K562 (cell line): ENCODE results near the gene PRSS53. TPM values are rescaled to one million over a fixed set of nuclear protein-coding genes. Genes with fewer than 3 reads are reported as not detected.

Experiments used
- GABPB2 ChIP-seq: fragments of 250-450 bp; sonication (Bioruptor Pico); conservative IDR thresholded peaks from 2 replicates; pipeline ENCODE4 v1.5.1; 2021; ENCODE audit warnings: mild to moderate bottlenecking
- HMGN3 ChIP-seq: IDR thresholded peaks from 2 replicates; pipeline ENCODE4 v1.6.1; 2011; ENCODE audit warnings: borderline replicate concordance, low read depth, mild to moderate bottlenecking, mixed read lengths, low read length; ENCODE audit not compliant: insufficient read length; ENCODE audit errors: extremely low read depth
- NONO ChIP-seq, 2 experiments: fragments of 200-400 bp in 1 of 2; fragments of 450-650 bp in 1 of 2; formaldehyde crosslinking in 1 of 2; IDR thresholded peaks; 2 replicates each; pipeline ENCODE4 v1.6.1; 2017; ENCODE audit warnings: low read depth in 2 of 2, mild to moderate bottlenecking in 2 of 2, moderate library complexity in 2 of 2, low read length in 1 of 2
- POLR2A ChIP-seq: fragments of 450-650 bp; conservative IDR thresholded peaks from 2 replicates; pipeline ENCODE4 v1.6.1; 2016
- REST ChIP-seq, 2 experiments: fragments of 450-650 bp; formaldehyde crosslinking in 1 of 2; IDR thresholded peaks; 2 replicates each; pipeline versions ENCODE4 v1.4.0 to v1.6.1; 2014 to 2020; ENCODE audit warnings: mild to moderate bottlenecking in 2 of 2, borderline replicate concordance in 1 of 2, low read depth in 1 of 2
- SMARCC2 ChIP-seq: fragments of 450-650 bp; IDR thresholded peaks from 2 replicates; pipeline ENCODE4 v1.6.1; 2017; ENCODE audit warnings: antibody characterized with exemption, moderate library complexity, mild to moderate bottlenecking, low read depth
- ZNF444 ChIP-seq: fragments of 250-450 bp; sonication (Bioruptor Pico); IDR thresholded peaks from 2 replicates; pipeline ENCODE4 v1.4.0; 2020; ENCODE audit warnings: mild to moderate bottlenecking, moderate library complexity
- ZNF717 ChIP-seq: fragments of 250-450 bp; sonication (Bioruptor Pico); IDR thresholded peaks from 2 replicates; pipeline ENCODE4 v1.5.0; 2021
- polyA plus RNA-seq, 8 experiments: library from polyadenylated mRNA; depleted of rRNA in 4 of 8; stranded (reverse) in 5 of 8; unstranded in 3 of 8; fragments of >200 nt; fragmentation: Nextera tagmentation in 2 of 8; fragmentation: Illumina TruSeq in 1 of 8; extraction: Ambion mirVana in 2 of 8; extraction: Trizol in 1 of 8; gene quantifications; 2 replicates each; pipeline versions ENCODE4 v1.2.1 to v1.2.3, GENCODE V29; 2011 to 2014; ENCODE audit warnings: inconsistent platforms in 1 of 8, missing spikeins in 1 of 8
- total RNA-seq, 7 experiments: library from RNA; depleted of rRNA in 6 of 7; stranded (reverse); fragments of >200 nt in 6 of 7; fragmentation: Illumina TruSeq in 2 of 7; extraction: Trizol in 2 of 7; gene quantifications; 2 replicates each; pipeline versions ENCODE4 v1.2.1 to v1.2.3, GENCODE V29; 2011 to 2021; ENCODE audit warnings: low replicate concordance in 1 of 7
- TF ChIP-seq, protein P1 (sequence below), 2 experiments: fragments of 450-650 bp; conservative IDR thresholded peaks; 2 replicates each; pipeline ENCODE4 v1.6.1; 2017; ENCODE audit warnings: mild to moderate bottlenecking in 2 of 2, moderate library complexity in 2 of 2
- TF ChIP-seq, protein P2 (sequence below), 2 experiments: fragments of 200-800 bp in 1 of 2; sonication (Bioruptor generic) in 1 of 2; sonication (generic) in 1 of 2; formaldehyde crosslinking in 1 of 2; IDR thresholded peaks in 1 of 2; conservative IDR thresholded peaks in 1 of 2; 2 replicates each; pipeline versions ENCODE4 v1.5.0 to v1.6.1; 2016 to 2020; ENCODE audit warnings: missing compliant biosample characterization in 1 of 2, missing genetic modification characterization in 1 of 2, missing genetic modification reagents in 1 of 2
- TF ChIP-seq, protein P3 (sequence below): sonication (generic); formaldehyde crosslinking; IDR thresholded peaks from 2 replicates; pipeline ENCODE4 v1.8.0; 2022; ENCODE audit warnings: missing genetic modification reagents, mild to moderate bottlenecking, moderate library complexity, borderline replicate concordance

PRSS53 gene
- total and polyA plus RNA-seq, 9 of the 15 experiments (the other 6 are each of a cell fraction or from before 2014, with no cell fraction given): 0.40 to 1.9 (median 0.78) TPM; not detected in 2

GRCh38 chr16:31105677-31106213, 17.0 kb upstream of the PRSS53 start (continued):
- TF ChIP-seq REST (IDR thresholded peaks at IDR 0.05; ENCODE audit: borderline replicate concordance): peak; percentile 50
- TF ChIP-seq REST (CRISPR knock-in tag; IDR thresholded peaks at IDR 0.05; ENCODE audit: low read depth): peak; percentile 47; the same call in 1 of the 2 replicates
- no peak for TF ChIP-seq ZNF717 (CRISPR knock-in tag)
- TF ChIP-seq ZNF444 (CRISPR knock-in tag): no peak
- TF ChIP-seq GABPB2: no peak
- peak; percentile 59 for TF ChIP-seq POLR2A
- TF ChIP-seq, protein P1, sequence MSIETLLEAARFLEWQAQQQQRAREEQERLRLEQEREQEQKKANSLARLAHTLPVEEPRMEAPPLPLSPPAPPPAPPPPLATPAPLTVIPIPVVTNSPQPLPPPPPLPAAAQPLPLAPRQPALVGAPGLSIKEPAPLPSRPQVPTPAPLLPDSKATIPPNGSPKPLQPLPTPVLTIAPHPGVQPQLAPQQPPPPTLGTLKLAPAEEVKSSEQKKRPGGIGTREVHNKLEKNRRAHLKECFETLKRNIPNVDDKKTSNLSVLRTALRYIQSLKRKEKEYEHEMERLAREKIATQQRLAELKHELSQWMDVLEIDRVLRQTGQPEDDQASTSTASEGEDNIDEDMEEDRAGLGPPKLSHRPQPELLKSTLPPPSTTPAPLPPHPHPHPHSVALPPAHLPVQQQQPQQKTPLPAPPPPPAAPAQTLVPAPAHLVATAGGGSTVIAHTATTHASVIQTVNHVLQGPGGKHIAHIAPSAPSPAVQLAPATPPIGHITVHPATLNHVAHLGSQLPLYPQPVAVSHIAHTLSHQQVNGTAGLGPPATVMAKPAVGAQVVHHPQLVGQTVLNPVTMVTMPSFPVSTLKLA (conservative IDR thresholded peaks at IDR 0.05): peak; percentile 91 to 93
- peak; percentile 97 for TF ChIP-seq HMGN3
- TF ChIP-seq, protein P2, sequence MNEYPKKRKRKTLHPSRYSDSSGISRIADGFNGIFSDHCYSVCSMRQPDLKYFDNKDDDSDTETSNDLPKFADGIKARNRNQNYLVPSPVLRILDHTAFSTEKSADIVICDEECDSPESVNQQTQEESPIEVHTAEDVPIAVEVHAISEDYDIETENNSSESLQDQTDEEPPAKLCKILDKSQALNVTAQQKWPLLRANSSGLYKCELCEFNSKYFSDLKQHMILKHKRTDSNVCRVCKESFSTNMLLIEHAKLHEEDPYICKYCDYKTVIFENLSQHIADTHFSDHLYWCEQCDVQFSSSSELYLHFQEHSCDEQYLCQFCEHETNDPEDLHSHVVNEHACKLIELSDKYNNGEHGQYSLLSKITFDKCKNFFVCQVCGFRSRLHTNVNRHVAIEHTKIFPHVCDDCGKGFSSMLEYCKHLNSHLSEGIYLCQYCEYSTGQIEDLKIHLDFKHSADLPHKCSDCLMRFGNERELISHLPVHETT (CRISPR knock-in tag; conservative IDR thresholded peaks at IDR 0.05 in 1 of 2, IDR thresholded peaks at IDR 0.05 in 1 of 2): peak in 1 of 2 experiments; percentile 21; a peak in 1 of 4 replicates
- peak in 1 of 2 experiments; percentile 85; a peak in 2 of 4 replicates for TF ChIP-seq NONO (IDR thresholded peaks at IDR 0.05; ENCODE audit: low read depth in 2 of 2, low read length in 1 of 2)
- TF ChIP-seq, protein P3, sequence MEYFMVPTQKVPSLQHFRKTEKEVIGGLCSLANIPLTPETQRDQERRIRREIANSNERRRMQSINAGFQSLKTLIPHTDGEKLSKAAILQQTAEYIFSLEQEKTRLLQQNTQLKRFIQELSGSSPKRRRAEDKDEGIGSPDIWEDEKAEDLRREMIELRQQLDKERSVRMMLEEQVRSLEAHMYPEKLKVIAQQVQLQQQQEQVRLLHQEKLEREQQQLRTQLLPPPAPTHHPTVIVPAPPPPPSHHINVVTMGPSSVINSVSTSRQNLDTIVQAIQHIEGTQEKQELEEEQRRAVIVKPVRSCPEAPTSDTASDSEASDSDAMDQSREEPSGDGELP: peak; percentile 80
- TF ChIP-seq SMARCC2: no peak
